ENCODE data around the gene GMNN. TPM values are rescaled to one million over a fixed set of nuclear protein-coding genes. Genes with fewer than 3 reads are reported as not detected.

Gene GMNN
- total and polyA plus RNA-seq, 12 donors = 3.1 to 15.6 (median 6.8) TPM

DNA sequence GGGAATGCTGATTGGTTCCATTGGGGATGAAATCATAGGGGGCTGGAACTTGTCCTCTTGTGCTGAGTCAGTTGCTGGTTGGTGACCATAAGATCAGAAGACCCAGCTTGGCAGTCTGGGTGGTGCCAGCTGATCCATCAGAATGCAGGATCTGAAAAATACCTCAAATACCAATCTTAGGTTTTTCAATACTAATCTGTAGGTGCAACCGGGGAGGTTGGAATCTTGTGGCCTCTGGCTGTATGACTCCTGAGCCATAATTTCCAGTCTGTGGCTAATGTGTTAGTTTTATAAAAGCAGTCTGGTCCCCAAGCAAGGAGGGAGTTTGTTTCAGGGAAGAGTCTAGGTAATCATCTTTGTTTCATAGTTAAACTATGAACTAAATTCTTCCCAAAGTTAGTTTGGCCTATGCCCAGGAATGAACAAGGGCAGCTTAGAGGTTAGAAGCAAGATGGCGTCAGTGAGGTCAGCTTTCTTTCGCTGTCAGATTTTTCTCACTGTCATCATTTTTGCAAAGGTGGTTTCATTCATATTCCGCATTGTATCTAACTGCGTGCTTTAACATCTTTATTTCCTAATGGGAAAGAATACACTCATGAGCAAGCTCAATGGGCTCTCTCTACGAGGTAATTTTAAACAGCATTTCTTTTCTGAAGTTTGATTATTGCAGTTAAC lies 22.0 kb downstream of the GMNN start:
- TF ChIP-seq, protein P1, sequence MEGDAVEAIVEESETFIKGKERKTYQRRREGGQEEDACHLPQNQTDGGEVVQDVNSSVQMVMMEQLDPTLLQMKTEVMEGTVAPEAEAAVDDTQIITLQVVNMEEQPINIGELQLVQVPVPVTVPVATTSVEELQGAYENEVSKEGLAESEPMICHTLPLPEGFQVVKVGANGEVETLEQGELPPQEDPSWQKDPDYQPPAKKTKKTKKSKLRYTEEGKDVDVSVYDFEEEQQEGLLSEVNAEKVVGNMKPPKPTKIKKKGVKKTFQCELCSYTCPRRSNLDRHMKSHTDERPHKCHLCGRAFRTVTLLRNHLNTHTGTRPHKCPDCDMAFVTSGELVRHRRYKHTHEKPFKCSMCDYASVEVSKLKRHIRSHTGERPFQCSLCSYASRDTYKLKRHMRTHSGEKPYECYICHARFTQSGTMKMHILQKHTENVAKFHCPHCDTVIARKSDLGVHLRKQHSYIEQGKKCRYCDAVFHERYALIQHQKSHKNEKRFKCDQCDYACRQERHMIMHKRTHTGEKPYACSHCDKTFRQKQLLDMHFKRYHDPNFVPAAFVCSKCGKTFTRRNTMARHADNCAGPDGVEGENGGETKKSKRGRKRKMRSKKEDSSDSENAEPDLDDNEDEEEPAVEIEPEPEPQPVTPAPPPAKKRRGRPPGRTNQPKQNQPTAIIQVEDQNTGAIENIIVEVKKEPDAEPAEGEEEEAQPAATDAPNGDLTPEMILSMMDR (IDR thresholded peaks at IDR 0.05) = no peak

DNA sequence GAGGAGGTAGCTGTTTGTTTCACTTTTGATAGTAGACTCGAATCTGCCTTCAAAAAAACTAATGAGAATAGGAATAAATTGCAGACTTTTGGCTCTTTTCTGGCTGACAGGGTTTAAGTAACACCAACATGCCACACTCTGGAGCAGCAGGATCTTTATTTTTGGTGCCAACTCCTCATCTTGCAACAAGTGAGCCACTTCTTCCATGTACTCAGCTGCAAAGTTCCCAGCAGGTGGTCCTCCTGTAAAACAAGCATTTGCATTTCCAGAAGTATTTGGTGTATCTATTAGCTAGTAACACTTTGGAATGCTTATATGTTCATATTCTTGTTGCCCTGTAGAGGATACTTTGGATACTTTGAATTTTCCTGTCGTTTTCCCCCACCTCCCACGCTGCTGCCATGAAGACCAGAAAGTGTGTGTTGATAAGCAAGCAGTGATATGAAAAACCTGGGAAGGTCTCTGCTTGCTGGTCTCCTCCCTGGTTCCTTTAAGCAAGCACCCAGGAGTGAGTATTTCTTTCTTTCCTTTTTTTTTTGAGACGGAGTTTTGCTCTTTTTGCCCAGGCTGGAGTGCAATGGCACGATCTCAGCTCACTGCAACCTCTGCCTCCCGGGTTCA lies 23.0 kb downstream of the GMNN start:
- no peaks in the 10 kb centered on the region for H3K27me3 ChIP-seq
- no peak overlapping the region for H3K4me3 ChIP-seq
- no peaks in the 10 kb centered on the region for H3K9me3 ChIP-seq
- ATAC-seq = no peak
- no peaks in the 10 kb centered on the region for H3K4me1 ChIP-seq
- 61 to 69% methylated on average over 6 of the region's 6 CpGs for WGBS, 2 donors
- intact Hi-C loops (cut with DNase I) = no loop called here
- no peak for DNase-seq
- H3K27ac ChIP-seq = no peak overlapping the region
- TF ChIP-seq, protein P1 (IDR thresholded peaks at IDR 0.05) = no peak
- H3K36me3 ChIP-seq = no peaks in the 10 kb centered on the region

More for the DNA sequence above, 22.0 kb downstream of the GMNN start:
- H3K9me3 ChIP-seq = no peaks in the 10 kb centered on the region
- intact Hi-C loops (cut with DNase I) = no loop called here
- WGBS, 2 donors = 93 to 95% methylated on average over 6 of the region's 6 CpGs
- no peaks in the 10 kb centered on the region for H3K36me3 ChIP-seq
- H3K27me3 ChIP-seq = no peaks in the 10 kb centered on the region
- no peak for DNase-seq
- H3K27ac ChIP-seq = no peak overlapping the region
- H3K4me1 ChIP-seq = no peaks in the 10 kb centered on the region
- H3K4me3 ChIP-seq = no peak overlapping the region
- no peak for ATAC-seq

DNA sequence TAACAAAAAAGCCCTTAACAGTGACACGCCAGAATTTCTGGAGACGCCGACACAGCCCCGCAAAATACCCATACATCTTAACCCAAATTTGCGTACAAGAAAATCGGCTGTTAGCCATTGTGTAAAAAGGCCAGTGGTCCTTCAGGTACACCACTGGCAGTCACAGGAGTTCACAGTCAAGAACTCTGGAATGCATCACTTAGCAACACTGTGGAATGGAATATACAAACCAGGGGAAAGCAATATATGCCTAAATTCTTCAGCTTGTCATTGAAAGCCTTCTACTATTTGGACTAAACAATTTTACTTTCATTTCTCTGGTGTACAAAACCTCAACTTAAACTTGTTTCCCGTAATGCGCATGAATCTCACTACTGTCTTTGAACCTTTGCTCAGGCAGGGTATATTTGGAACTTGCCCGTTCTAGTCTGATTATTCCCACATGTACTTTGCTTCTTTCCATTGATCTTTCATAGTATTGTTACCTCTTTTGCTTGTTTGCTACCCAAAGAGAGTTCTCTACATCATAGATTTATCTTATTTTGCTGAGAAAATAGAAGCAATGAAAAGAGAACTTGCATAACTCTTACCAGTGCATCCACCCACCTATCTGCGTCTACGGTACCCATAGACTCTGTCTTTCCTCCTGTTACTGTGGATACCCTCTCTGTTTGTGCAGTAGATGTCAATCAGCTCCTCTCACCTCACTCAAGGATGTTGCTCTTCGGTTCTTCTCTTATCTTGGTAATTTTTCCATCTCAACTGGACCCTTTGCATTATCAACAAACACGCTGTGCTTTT lies 24.2 kb downstream of the GMNN start, which contains the start of gene ARMH2:
ARMH2 (minus strand) TSS at position 178 of the 801 bp plus-strand sequence; CDS start at position 118, 60 bp downstream.
- WGBS, 2 donors = 80 to 85% methylated on average over 13 of the region's 13 CpGs
- no peaks in the 10 kb centered on the region for H3K9me3 ChIP-seq
- no peak for DNase-seq
- TF ChIP-seq, protein P1 (IDR thresholded peaks at IDR 0.05) = no peak
- peaks cover 0 to 9% (median 0%) of the 10 kb centered on the region in 9 donors for H3K36me3 ChIP-seq
- no peaks in the 10 kb centered on the region for H3K27me3 ChIP-seq
- no peak for ATAC-seq
- no peaks in the 10 kb centered on the region for H3K4me1 ChIP-seq
- no peak within 1 kb of the TSS for H3K27ac ChIP-seq
- intact Hi-C loops (cut with DNase I) = no loop called here
- no peak within 1 kb of the TSS for H3K4me3 ChIP-seq

DNA sequence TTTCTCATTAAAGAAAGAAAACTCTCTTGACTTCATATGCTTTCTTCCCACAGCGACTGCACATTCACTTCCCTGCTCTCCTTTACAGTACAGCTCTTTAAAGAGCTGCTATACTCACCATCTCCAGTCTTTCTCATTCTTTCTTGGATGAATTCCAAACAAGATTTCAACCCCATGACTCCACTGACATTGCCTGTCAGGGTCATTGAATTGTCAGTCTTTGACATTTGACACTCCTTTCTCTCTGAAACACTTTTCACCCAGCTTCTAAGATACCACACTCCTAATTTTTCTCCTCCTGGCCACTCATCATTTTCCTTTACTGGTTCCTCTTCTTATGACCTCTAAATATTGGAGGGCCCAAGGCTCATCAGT lies 24.8 kb downstream of the GMNN start:
- H3K36me3 ChIP-seq = peaks cover 0 to 13% (median 0%) of the 10 kb centered on the region in 9 donors
- intact Hi-C loops (cut with DNase I) = no loop called here
- 38 to 60% methylated on average over 1 of the region's 1 CpG for WGBS, 2 donors
- ATAC-seq (no peak), DNase-seq (no peak)
- TF ChIP-seq, protein P1 (IDR thresholded peaks at IDR 0.05) = no peak
- no peak overlapping the region for H3K4me3 ChIP-seq
- H3K9me3 ChIP-seq = no peaks in the 10 kb centered on the region
- H3K27ac ChIP-seq = no peak overlapping the region
- no peaks in the 10 kb centered on the region for H3K4me1 ChIP-seq
- H3K27me3 ChIP-seq = no peaks in the 10 kb centered on the region
